OCI-LY1 (cell line): ENCODE data around the gene NTRK3.

Source experiments
- H2AFZ ChIP-seq: fragments of 200-600 bp; sonication (generic), shearing (Covaris generic); 2 replicates; pipeline ENCODE4 v1.6.0; 2014; ENCODE audit warnings: antibody characterized with exemption, mild to moderate bottlenecking, low read length
- H3F3A ChIP-seq: fragments of 200-600 bp; sonication (generic), shearing (Covaris generic); 2 replicates; pipeline ENCODE4 v1.6.0; 2014; ENCODE audit warnings: mild to moderate bottlenecking, antibody characterized with exemption, low read length, moderate library complexity; ENCODE audit not compliant: insufficient read depth
- H3K27ac ChIP-seq: fragments of 200-600 bp; sonication (generic); 2 replicates; pipeline ENCODE4 v1.5.1; 2014; ENCODE audit warnings: low read length, mixed run types, mild to moderate bottlenecking, low read depth; ENCODE audit not compliant: poor library complexity, severe bottlenecking
- H3K27me3 ChIP-seq: fragments of 200-600 bp; sonication (generic); 2 replicates; pipeline ENCODE4 v1.6.0; 2014; ENCODE audit warnings: antibody characterized with exemption, mild to moderate bottlenecking, low read length, moderate library complexity; ENCODE audit not compliant: insufficient read depth
- H3K36me3 ChIP-seq: fragments of 200-600 bp; sonication (generic); 2 replicates; pipeline ENCODE4 v1.6.1; 2014; ENCODE audit warnings: mild to moderate bottlenecking, antibody characterized with exemption, low read length, moderate library complexity, mixed read lengths; ENCODE audit not compliant: insufficient read depth
- H3K4me1 ChIP-seq: fragments of 200-600 bp; sonication (generic); 2 replicates; pipeline ENCODE4 v1.5.1; 2014; ENCODE audit warnings: mild to moderate bottlenecking, low read length, moderate library complexity; ENCODE audit not compliant: insufficient read depth, severe bottlenecking
- H3K4me2 ChIP-seq: fragments of 200-600 bp; sonication (generic), shearing (Covaris generic); 2 replicates; pipeline ENCODE4 v1.6.1; 2014; ENCODE audit warnings: low read length
- H3K4me3 ChIP-seq: fragments of 200-600 bp; sonication (generic); 2 replicates; pipeline ENCODE4 v1.5.1; 2014; ENCODE audit warnings: low read length, low read depth, mild to moderate bottlenecking, mixed read lengths; ENCODE audit not compliant: poor library complexity, severe bottlenecking
- H3K79me2 ChIP-seq: fragments of 200-600 bp; shearing (Covaris generic); 2 replicates; pipeline ENCODE4 v1.6.1; 2016; ENCODE audit warnings: mixed run types, low read length, mixed read lengths; ENCODE audit not compliant: insufficient read depth
- H3K9ac ChIP-seq: fragments of 200-600 bp; sonication (generic), shearing (Covaris generic); 2 replicates; pipeline ENCODE4 v1.6.1; 2014; ENCODE audit warnings: mild to moderate bottlenecking, low read length, mixed read lengths
- H3K9me2 ChIP-seq: fragments of 200-600 bp; sonication (generic), shearing (Covaris generic); 2 replicates; pipeline ENCODE4 v1.6.1; 2014; ENCODE audit warnings: low read depth, mild to moderate bottlenecking, low read length, mixed read lengths
- H3K9me3 ChIP-seq: fragments of 200-600 bp; shearing (Covaris generic); 2 replicates; pipeline ENCODE4 v1.6.1; 2014; ENCODE audit warnings: low read length, mixed read lengths
- H4K20me1 ChIP-seq: fragments of 200-600 bp; sonication (generic), shearing (Covaris generic); 2 replicates; pipeline ENCODE4 v1.6.0; 2016; ENCODE audit warnings: mild to moderate bottlenecking, low read length; ENCODE audit not compliant: insufficient read depth
- CTCF ChIP-seq: fragments of 200-600 bp; sonication (generic), shearing (Covaris generic); IDR thresholded peaks from 2 replicates; pipeline ENCODE4 v1.5.1; 2017; ENCODE audit warnings: mild to moderate bottlenecking, antibody characterized with exemption, low read length, moderate library complexity, mixed read lengths
- EZH2 ChIP-seq: fragments of 200-600 bp; sonication (generic), shearing (Covaris generic); IDR thresholded peaks from 2 replicates; pipeline ENCODE4 v1.8.0; 2017; ENCODE audit warnings: borderline replicate concordance, mixed run types, mild to moderate bottlenecking, antibody characterized with exemption, low read length, moderate library complexity, mixed read lengths

The NTRK3 gene

GRCh38 chr15:88252441-88252840 is 4.1 kb downstream of the NTRK3 start:
- no peak for TF ChIP-seq CTCF
- no peaks in the 10 kb centered on the region for H3K27me3 ChIP-seq
- H4K20me1 ChIP-seq = no peaks in the 10 kb centered on the region
- H3K4me2 ChIP-seq = no peak overlapping the region
- H3K27ac ChIP-seq = no peak overlapping the region
- H3K4me3 ChIP-seq = no peak overlapping the region
- no peaks in the 10 kb centered on the region for H3F3A ChIP-seq
- H2AFZ ChIP-seq = no peak overlapping the region
- H3K36me3 ChIP-seq = no peaks in the 10 kb centered on the region
- no peak overlapping the region for H3K9ac ChIP-seq
- no peaks in the 10 kb centered on the region for H3K79me2 ChIP-seq
- H3K4me1 ChIP-seq = no peaks in the 10 kb centered on the region
- H3K9me3 ChIP-seq = no peaks in the 10 kb centered on the region
- H3K9me2 ChIP-seq = no peaks in the 10 kb centered on the region

- no peak for TF ChIP-seq EZH2
- TF ChIP-seq CTCF = no peak
- H3K4me2 ChIP-seq = no peak overlapping the region
- no peaks in the 10 kb centered on the region for H3K27me3 ChIP-seq
- peaks cover 4% of the 10 kb centered on the region for H3K4me1 ChIP-seq
- H3K27ac ChIP-seq = no peak overlapping the region
- H3F3A ChIP-seq = no peaks in the 10 kb centered on the region
- no peaks in the 10 kb centered on the region for H3K79me2 ChIP-seq
- no peaks in the 10 kb centered on the region for H3K36me3 ChIP-seq
- no peak overlapping the region for H3K4me3 ChIP-seq
- H3K9me3 ChIP-seq = no peaks in the 10 kb centered on the region
- H3K9me2 ChIP-seq = no peaks in the 10 kb centered on the region
- H3K9ac ChIP-seq = no peak overlapping the region
- H2AFZ ChIP-seq = no peak overlapping the region
- H4K20me1 ChIP-seq = no peaks in the 10 kb centered on the region
Observed at GRCh38 chr15:88250826-88251225, 5.7 kb downstream of the NTRK3 start.

GRCh38 chr15:88249220-88249619 is 7.3 kb downstream of the NTRK3 start:
- H3K36me3 ChIP-seq = no peaks in the 10 kb centered on the region
- no peak overlapping the region for H2AFZ ChIP-seq
- H3K9me2 ChIP-seq = no peaks in the 10 kb centered on the region
- H3K4me3 ChIP-seq = no peak overlapping the region
- H3K79me2 ChIP-seq = no peaks in the 10 kb centered on the region
- no peak overlapping the region for H3K4me2 ChIP-seq
- no peak for TF ChIP-seq CTCF
- no peak for TF ChIP-seq EZH2
- H3K4me1 ChIP-seq = peaks cover 4% of the 10 kb centered on the region
- no peaks in the 10 kb centered on the region for H3K9me3 ChIP-seq
- H4K20me1 ChIP-seq = no peaks in the 10 kb centered on the region
- no peak overlapping the region for H3K9ac ChIP-seq
- no peaks in the 10 kb centered on the region for H3K27me3 ChIP-seq
- no peaks in the 10 kb centered on the region for H3F3A ChIP-seq
- no peak overlapping the region for H3K27ac ChIP-seq
